Smooth muscle cell (in vitro differentiated cells): ENCODE results near the gene PGAP3. TPM values are rescaled to one million over a fixed set of nuclear protein-coding genes. Genes with fewer than 3 reads are reported as not detected.

ENCODE experiments used
- DNase-seq: peaks from one replicate; lab custom pipeline; 2025; ENCODE audit not compliant: unreplicated experiment; lab: John Stamatoyannopoulos, UW
- H2AFZ ChIP-seq: fragments of 200-600 bp; sonication (generic); 2 replicates; pipeline ENCODE4 v1.6.0; 2016; ENCODE audit warnings: antibody characterized with exemption, low read depth, mild to moderate bottlenecking
- H3F3A ChIP-seq: fragments of 200-600 bp; sonication (generic); 2 replicates; pipeline ENCODE4 v1.6.0; 2017; ENCODE audit warnings: antibody characterized with exemption, low read depth
- H3K27ac ChIP-seq: fragments of 200-600 bp; sonication (generic); 2 replicates; pipeline ENCODE4 v1.5.1; 2016; ENCODE audit warnings: low read depth, mild to moderate bottlenecking
- H3K27me3 ChIP-seq: fragments of 200-600 bp; sonication (generic); 2 replicates; pipeline ENCODE4 v1.6.1; 2016; ENCODE audit warnings: low read depth, mild to moderate bottlenecking
- H3K36me3 ChIP-seq: fragments of 200-600 bp; sonication (generic); 2 replicates; pipeline ENCODE4 v1.5.1; 2016; ENCODE audit warnings: low read depth
- H3K4me1 ChIP-seq: fragments of 200-600 bp; sonication (generic); 2 replicates; pipeline ENCODE4 v1.5.1; 2016; ENCODE audit warnings: low read depth
- H3K4me2 ChIP-seq: fragments of 200-600 bp; sonication (generic); 2 replicates; pipeline ENCODE4 v1.6.0; 2016; ENCODE audit warnings: mild to moderate bottlenecking
- H3K4me3 ChIP-seq: fragments of 200-600 bp; sonication (generic); 2 replicates; pipeline ENCODE4 v1.5.1; 2016; ENCODE audit warnings: mild to moderate bottlenecking
- H3K79me2 ChIP-seq: fragments of 200-600 bp; sonication (generic); 2 replicates; pipeline ENCODE4 v1.6.0; 2016; ENCODE audit warnings: low read depth, mild to moderate bottlenecking
- H3K9ac ChIP-seq: fragments of 200-600 bp; sonication (generic); 2 replicates; pipeline ENCODE4 v1.6.0; 2016; ENCODE audit warnings: low read depth
- H3K9me3 ChIP-seq: fragments of 200-600 bp; sonication (generic); replicated peaks from 2 replicates; pipeline ENCODE4 v1.5.1; 2016; ENCODE audit warnings: low read depth
- H4K20me1 ChIP-seq: fragments of 200-600 bp; sonication (generic); 2 replicates; pipeline ENCODE4 v1.6.0; 2016; ENCODE audit warnings: low read depth
- CTCF ChIP-seq: fragments of 200-600 bp; sonication (generic); IDR thresholded peaks from 2 replicates; pipeline ENCODE4 v1.5.1; 2017; ENCODE audit warnings: borderline replicate concordance, mild to moderate bottlenecking, antibody characterized with exemption; ENCODE audit not compliant: insufficient read depth, poor library complexity, severe bottlenecking
- WGBS: methylation state at CpG from one replicate; pipeline ENCODE4 v1.1.7; 2016; ENCODE audit warnings: low lambda C conversion rate; 5-methylcytosine and 5-hydroxymethylcytosine counted together
- polyA plus RNA-seq: library from polyadenylated mRNA; unstranded; fragments of >200 nt; fragmentation: Nextera tagmentation; extraction: Ambion mirVana; gene quantifications from 2 replicates; pipeline ENCODE4 v1.2.1, GENCODE V29; 2016
- total RNA-seq: library from RNA; depleted of rRNA; stranded (reverse); fragments of >200 nt; gene quantifications from 2 replicates; pipeline ENCODE4 v1.2.3, GENCODE V29; 2014

PGAP3 gene
- total and polyA plus RNA-seq, 2 experiments from 2014 or later = 19.1 to 19.4 TPM

- Histone ChIP-seq H3K27ac (no peak overlapping the region), H3K4me2 (no peak overlapping the region), H3K4me3 (no peak overlapping the region), H3K9ac (no peak overlapping the region), H3K36me3 (no peaks in the 10 kb centered on the region), H4K20me1 (no peaks in the 10 kb centered on the region), H3K79me2 (no peaks in the 10 kb centered on the region), H3K27me3 (no peaks in the 10 kb centered on the region), H3K4me1 (peaks cover 4% of the 10 kb centered on the region), H2AFZ (no peak overlapping the region), H3F3A (peaks cover 4% of the 10 kb centered on the region), H3K9me3 (no peaks in the 10 kb centered on the region)
- no peak for TF ChIP-seq CTCF
- WGBS = 95% methylated on average over 9 of the region's 9 CpGs
- no peak for DNase-seq
These were observed 4.4 kb downstream of the PGAP3 start for GRCh38 chr17:39683295-39683939.

- no peak overlapping the region for H3K4me3 ChIP-seq
- no peaks in the 10 kb centered on the region for H4K20me1 ChIP-seq
- TF ChIP-seq CTCF = no peak
- 96% methylated on average over 12 of the region's 12 CpGs for WGBS
- no peaks in the 10 kb centered on the region for H3K79me2 ChIP-seq
- H3K27ac ChIP-seq = no peak overlapping the region
- H3K4me2 ChIP-seq = no peak overlapping the region
- no peaks in the 10 kb centered on the region for H3K9me3 ChIP-seq
- H3K27me3 ChIP-seq = no peaks in the 10 kb centered on the region
- no peaks in the 10 kb centered on the region for H3F3A ChIP-seq
- no peaks in the 10 kb centered on the region for H3K4me1 ChIP-seq
- H2AFZ ChIP-seq = no peak overlapping the region
- no peak overlapping the region for H3K9ac ChIP-seq
- no peak for DNase-seq
- H3K36me3 ChIP-seq = no peaks in the 10 kb centered on the region
These were observed 8.2 kb downstream of the PGAP3 start for GRCh38 chr17:39679521-39680192.

GRCh38 chr17:39678340-39679116 lies 9.3 kb downstream of the PGAP3 start:
- Histone ChIP-seq H3K9ac (no peak overlapping the region), H3K9me3 (no peaks in the 10 kb centered on the region), H3K4me1 (no peaks in the 10 kb centered on the region), H4K20me1 (no peaks in the 10 kb centered on the region), H3K4me3 (no peak overlapping the region), H3K27ac (no peak overlapping the region), H3K79me2 (no peaks in the 10 kb centered on the region), H2AFZ (no peak overlapping the region), H3K27me3 (no peaks in the 10 kb centered on the region), H3K4me2 (no peak overlapping the region), H3K36me3 (no peaks in the 10 kb centered on the region), H3F3A (no peaks in the 10 kb centered on the region)
- DNase-seq = no peak
- WGBS = 93% methylated on average over 13 of the region's 13 CpGs
- no peak for TF ChIP-seq CTCF
